VCaP (cell line): ENCODE measurements around the gene TPPP3.
"Not testable (repeated sequence)": the region's sequence is repeated elsewhere in the genome, so short reads cannot be mapped to it uniquely, and the experiment has no call there.

Experiments
- H3K27ac ChIP-seq: fragments of 450-650 bp; 2 replicates; pipeline ENCODE4 v1.5.1; 2017
- TF ChIP-seq, protein P1 (sequence below): fragments of 450-650 bp; conservative IDR thresholded peaks from 2 replicates; pipeline ENCODE4 v1.5.1; 2017; ENCODE audit warnings: mild to moderate bottlenecking, moderate library complexity

TPPP3 gene

DNA sequence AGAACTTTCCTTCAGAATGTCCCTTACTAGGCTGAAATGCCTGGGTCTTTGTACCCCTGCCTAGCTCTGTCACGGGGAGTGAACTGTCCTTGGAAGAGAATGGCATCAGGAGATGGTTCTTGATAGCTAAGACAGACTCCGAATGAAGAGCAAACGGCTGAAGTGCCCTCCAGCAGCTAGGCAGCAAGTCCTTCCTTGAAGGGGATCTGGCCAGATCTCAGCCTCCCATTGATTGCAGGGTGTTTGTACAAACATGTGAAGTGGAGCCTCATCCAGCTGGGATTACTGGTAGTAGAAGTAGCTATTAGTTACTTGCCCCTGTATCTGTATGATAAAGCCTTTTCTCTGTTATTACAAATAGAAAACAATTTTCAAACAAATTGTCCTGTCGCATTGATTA, 35.7 kb downstream of the TPPP3 start:
- TF ChIP-seq, protein P1, sequence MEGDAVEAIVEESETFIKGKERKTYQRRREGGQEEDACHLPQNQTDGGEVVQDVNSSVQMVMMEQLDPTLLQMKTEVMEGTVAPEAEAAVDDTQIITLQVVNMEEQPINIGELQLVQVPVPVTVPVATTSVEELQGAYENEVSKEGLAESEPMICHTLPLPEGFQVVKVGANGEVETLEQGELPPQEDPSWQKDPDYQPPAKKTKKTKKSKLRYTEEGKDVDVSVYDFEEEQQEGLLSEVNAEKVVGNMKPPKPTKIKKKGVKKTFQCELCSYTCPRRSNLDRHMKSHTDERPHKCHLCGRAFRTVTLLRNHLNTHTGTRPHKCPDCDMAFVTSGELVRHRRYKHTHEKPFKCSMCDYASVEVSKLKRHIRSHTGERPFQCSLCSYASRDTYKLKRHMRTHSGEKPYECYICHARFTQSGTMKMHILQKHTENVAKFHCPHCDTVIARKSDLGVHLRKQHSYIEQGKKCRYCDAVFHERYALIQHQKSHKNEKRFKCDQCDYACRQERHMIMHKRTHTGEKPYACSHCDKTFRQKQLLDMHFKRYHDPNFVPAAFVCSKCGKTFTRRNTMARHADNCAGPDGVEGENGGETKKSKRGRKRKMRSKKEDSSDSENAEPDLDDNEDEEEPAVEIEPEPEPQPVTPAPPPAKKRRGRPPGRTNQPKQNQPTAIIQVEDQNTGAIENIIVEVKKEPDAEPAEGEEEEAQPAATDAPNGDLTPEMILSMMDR = no peak
- H3K27ac ChIP-seq = no peak overlapping the region

DNA sequence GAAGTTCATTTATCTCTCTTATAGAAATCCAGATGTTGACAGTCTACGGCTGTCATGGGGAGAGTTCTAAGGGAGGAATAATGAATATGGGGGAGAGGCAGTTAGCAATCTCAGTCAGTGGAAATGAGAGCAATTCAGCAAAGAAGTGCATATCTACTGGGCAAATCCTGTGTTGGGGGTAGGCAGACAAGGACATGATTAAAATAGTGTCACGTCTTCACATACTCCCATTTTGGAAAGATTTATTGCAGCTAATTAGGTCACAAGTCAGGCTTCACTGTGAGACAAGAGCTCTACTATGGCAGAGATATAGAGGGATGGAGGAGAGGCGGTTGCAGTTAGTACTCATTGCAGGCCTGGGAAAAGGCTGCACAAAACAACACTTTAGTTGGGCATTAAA, 36.9 kb downstream of the TPPP3 start:
- TF ChIP-seq, protein P1 = no peak
- H3K27ac ChIP-seq = no peak overlapping the region

DNA sequence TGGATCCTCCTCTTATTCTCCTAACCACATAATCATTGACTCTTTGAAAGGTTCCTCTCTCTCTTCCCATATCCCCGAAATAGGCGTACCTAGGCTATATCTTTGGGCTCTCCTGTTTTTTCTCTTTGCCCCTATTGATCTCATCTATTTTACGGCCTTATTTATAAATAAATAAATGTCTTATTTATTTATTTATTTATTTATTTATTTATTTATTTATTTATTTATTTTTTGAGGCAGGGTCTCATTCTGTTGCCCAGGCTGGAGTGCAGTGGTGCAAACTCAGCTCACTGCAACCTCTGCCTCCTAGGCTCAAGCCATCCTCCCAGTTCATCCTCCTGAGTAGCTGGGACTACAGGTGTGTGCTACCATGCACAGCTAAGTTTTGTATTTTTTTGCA, 40.8 kb downstream of the TPPP3 start:
- H3K27ac ChIP-seq = not testable (repeated sequence)

DNA sequence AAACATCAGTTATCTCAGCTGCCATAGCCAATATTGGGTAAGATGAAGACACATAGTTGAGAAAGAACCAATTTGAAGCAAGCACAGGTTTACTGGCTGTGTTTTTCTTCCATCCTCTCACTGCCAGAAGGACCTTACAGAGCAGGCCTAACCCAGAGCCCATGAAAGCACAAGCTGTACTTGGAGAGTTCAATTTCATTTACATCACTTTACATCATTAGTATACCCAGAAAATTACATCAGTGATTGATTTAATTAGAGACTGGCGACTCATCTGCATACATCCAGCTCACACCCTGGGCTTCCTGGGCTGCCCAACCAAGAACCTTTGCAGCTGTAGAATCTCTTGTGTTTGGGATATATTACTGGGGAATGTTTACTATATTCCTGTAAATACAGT, 43.0 kb downstream of the TPPP3 start:
- H3K27ac ChIP-seq = peak overlapping the region; percentile 13; the same call in 1 of the 2 replicates

DNA sequence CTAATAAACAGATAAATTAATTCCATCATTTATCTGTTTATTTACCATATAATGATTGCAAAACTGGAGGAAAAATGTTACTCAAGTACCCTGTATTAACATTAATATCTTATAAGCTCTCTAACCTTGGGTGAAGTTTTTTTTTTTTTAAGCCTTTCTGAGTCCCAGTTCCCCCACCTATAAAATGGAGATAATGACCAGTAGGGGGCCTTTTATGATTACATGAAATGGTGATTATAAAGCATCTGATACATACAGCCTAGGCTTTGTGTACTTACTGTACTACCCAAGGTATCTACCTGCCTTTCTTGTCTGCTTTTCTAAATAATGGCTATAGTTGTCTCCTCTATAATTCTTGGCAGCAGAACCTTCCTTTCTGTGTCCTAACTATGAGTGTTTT, 44.1 kb downstream of the TPPP3 start:
- TF ChIP-seq, protein P1 = no peak; the same call in 1 of the 2 replicates
- no peak overlapping the region for H3K27ac ChIP-seq

More for the DNA sequence above, 43.0 kb downstream of the TPPP3 start:
- TF ChIP-seq, protein P1 = no peak

DNA sequence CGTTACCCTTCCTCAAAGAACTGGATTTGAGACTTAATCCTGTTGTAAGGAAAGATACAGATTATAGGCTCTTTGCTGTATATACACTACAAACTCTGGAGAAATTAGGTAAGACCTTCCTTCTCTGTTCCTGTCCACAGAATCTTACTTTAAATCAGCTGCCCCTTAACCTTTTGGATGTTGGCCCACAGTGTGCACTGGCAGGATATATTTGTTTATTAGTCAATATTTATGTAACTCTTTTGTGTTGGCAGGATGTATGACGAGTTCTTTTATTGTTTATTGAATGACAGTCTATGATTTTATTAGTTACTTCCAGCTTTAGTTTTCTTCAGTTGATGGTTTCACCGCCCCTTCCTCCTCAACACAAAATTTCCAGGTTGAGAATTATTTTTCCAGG, 47.0 kb downstream of the TPPP3 start:
- peak overlapping the region; percentile 68 for H3K27ac ChIP-seq
- TF ChIP-seq, protein P1 = no peak

DNA sequence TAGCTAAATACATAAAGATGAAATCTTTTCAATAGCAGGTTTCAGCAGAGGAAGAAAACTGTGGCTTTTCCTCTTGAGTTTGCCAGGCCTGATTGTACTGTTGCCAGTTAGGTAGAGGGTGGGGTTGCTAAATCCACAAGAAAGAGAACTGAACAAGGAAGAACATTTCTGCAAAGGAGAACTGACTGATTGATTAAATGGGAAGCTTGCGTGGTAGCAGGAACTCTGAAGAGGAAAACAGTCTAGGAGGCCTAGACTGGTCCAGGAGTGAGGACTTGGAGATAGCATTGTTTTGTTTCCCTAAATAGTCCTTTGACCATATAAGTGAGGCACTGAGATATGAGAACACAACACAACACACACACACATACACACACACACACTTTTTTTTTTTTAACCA, 47.9 kb downstream of the TPPP3 start:
- H3K27ac ChIP-seq = peak overlapping the region; percentile 68
- TF ChIP-seq, protein P1 = no peak

DNA sequence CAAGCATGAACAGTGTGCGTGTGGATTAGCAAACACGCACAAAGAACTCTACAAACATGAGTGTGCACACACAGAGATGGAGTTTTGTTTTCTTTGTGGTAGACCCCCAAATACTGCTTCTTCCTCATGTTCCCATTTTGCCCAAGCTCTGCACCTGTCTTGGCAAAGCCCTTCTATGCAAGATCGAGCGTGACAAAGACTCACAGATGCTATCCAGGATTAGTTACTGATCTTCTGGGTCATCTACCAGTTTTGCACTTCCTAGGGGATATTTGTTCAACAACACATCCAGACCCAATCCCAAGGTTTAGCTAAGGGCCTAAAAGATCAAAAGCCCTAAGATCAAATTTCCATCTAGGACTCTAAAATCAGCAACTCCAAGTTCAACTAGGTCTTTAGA, 50.7 kb downstream of the TPPP3 start:
- TF ChIP-seq, protein P1 = no peak
- H3K27ac ChIP-seq = no peak overlapping the region
